Cardiac atrium fibroblast (primary cell): ENCODE results near the gene CGB2. TPM values are rescaled to one million over a fixed set of nuclear protein-coding genes. Genes with fewer than 3 reads are reported as not detected.

Experiments
- total RNA-seq: library from RNA; depleted of rRNA; stranded (reverse); fragments of >200 nt; gene quantifications from 2 replicates; pipeline ENCODE4 v1.2.3, GENCODE V29; 2015

CGB2 gene
- not detected in 2 replicates for total RNA-seq

DNA sequence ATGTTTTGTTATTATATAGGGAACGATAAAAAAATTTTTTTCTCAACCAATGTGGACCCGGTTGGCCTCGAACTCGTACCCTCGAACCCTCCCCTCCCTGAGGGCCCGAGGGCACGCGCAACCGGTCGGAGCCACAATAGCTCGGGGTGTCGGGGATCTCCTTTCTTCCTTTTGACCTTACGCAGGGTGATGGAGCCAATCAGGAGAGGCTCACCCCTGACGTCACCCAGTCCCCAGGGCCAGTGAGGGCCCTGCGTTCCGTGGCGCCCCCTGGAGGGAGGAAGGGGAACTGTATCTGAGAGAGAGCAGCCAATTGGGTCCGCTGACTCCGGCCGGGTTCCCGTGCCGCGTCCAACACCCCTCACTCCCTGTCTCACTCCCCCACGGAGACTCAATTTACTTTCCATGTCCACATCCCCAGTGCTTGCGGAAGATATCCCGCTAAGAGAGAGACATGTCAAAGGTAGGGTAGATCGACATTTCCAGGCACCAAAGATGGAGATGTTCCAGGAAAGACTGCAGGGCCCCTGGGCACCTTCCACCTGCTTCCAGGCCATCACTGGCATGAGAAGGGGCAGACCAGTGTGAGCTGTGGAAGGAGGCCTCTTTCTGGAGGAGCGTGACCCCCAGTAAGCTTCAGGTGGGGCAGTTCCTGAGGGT, at the start of gene CGB2:
Gene CGB2 (plus strand): TSS at position 249 of the 660 bp plus-strand sequence. CDS start 206 bp downstream, at position 455.

DNA sequence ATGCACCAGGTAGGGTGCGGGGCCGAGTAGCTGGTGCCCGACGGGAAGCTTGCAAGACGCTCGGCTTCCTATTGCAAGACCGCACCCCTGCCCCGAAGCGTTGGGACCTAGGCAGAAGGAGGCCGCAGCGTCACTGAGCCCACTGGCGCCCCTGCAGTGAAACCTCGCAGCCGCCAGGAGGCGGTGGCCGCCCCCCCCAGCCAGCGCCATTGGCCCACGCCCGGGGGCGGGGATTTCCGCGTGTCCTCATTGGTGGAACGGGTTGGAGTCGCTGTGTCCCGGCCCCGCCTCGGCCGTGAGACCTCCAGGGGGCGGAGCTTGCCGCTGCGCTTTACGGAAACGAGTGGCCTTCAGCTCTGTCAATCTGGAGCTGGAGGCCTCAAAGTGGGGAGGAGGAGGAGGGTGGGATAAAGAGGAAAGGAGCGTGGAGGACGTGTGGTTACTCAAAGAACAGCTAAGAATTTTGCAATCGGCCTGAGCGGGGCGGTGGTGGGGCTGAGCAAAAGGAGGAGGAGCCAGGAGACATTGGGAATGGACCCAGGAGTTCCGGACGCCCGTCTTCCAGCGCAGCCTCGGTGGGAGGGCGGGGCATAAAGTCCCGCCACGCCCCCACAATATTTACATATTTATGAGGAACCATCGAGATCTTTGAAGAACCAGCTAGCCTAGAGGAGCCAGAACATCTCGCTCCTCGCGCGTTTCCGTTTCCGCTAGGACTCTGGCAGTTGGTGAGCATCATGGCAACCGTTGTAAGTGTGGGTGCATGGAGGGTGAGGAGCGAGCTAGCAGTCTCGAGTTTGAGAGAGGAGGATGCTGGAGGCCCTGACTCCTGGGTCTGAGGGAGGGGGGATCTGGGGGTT, 38.3 kb upstream of the CGB2 start, which contains the start of the genes GYS1 and RUVBL2:
Gene GYS1 (minus strand): TSS at position 135 of the 860 bp plus-strand sequence. CDS start 197 bp downstream, outside the sequence.
Gene RUVBL2 (plus strand): TSS at position 713 of the 860 bp plus-strand sequence. CDS start 25 bp downstream, at position 738.

DNA sequence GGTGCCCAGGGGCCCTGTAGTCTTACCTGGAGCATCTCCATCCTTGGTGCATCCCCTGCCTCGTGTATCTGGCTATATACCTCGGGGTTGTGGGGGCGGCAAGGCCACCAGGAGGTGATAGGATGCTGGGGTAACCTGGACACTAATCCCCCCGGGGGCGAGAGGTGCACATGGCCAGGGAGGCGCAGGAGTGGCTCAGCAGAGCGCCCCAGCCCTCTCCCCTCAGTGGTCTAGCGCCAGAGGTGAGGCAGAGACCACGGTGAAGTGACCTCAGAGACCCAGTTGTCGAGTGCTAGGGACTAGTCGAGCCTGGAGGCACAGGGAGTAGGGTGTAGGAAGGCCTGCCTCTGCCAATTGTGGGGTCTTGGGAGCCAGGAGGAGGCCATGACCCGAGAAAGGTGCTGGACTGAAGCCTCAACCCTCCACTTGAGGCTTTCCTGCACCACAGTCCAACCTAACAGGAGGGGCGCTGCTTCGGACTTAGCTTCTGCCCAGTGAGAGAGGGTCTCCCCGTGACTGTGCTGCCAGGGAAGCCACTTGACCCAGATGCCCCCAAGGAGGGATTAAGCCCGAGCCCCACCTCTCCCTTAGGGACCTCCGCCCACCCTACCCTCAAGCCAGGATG, 14.5 kb upstream of the CGB2 start, which contains the start of gene LHB:
Gene LHB (minus strand): TSS at position 51 of the 625 bp plus-strand sequence. CDS start 10 bp downstream, at position 41.

DNA sequence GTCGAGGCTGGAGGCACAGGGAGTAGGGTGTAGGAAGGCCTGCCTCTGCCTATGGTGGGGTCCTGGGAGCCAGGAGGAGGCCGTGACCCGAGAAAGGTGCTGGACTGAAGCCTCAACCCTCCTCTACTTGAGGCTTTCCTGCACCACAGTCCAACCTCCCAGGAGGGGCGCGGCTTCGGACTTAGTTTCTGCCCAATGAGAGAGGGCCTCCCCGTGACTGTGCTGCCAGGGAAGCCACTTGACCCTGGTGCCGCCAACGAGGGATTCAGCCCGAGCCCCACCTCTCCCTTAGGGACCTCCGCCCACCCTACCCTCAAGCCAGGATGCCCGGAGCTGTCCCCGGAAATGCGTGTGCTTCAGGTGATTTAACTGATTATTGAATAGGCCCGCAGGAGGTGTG, 7.5 kb upstream of the CGB2 start, which contains the start of gene CGB3:
Gene CGB3 (minus strand): TSS at position 101 of the 400 bp plus-strand sequence. CDS start 362 bp downstream, outside the sequence.

DNA sequence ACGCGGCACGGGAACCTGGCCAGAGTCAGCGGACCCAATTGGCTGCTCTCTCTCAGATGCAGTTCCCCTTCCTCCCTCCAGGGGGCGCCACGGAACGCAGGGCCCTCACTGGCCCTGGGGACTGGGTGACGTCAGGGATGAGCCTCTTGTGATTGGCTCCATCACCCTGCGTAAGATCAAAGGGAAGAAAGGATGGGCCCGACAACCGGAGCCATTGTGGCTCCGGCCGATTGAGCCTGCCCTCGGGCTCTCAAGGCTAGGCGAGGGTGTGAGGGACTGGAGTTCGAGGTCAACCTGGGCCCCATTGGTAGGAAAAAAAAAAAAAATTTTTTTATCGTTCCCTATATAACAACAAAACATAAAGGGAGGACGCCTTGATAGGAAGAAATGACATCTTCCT, 5.1 kb downstream of the CGB2 start, which contains the start of gene CGB1:
Gene CGB1 (minus strand): TSS at position 81 of the 400 bp plus-strand sequence. CDS start 184 bp downstream, outside the sequence.

DNA sequence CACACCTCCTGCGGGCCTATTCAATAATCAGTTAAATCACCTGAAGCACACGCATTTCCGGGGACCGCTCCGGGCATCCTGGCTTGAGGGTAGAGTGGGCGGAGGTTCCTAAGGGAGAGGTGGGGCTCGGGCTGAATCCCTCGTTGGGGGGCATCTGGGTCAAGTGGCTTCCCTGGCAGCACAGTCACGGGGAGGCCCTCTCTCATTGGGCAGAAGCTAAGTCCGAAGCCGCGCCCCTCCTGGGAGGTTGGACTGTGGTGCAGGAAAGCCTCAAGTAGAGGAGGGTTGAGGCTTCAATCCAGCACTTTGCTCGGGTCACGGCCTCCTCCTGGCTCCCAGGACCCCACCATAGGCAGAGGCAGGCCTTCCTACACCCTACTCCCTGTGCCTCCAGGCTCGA, 11.9 kb downstream of the CGB2 start, which contains the start of gene CGB5:
Gene CGB5 (plus strand): TSS at position 301 of the 400 bp plus-strand sequence. CDS start 362 bp downstream, outside the sequence.

DNA sequence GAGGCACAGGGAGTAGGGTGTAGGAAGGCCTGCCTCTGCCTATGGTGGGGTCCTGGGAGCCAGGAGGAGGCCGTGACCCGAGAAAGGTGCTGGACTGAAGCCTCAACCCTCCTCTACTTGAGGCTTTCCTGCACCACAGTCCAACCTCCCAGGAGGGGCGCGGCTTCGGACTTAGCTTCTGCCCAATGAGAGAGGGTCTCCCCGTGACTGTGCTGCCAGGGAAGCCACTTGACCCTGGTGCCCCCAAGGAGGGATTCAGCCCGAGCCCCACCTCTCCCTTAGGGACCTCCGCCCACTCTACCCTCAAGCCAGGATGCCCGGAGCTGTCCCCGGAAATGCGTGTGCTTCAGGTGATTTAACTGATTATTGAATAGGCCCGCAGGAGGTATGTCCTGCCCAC, 17.3 kb downstream of the CGB2 start, which contains the start of gene CGB8:
Gene CGB8 (minus strand): TSS at position 101 of the 400 bp plus-strand sequence. CDS start 372 bp downstream, outside the sequence.

DNA sequence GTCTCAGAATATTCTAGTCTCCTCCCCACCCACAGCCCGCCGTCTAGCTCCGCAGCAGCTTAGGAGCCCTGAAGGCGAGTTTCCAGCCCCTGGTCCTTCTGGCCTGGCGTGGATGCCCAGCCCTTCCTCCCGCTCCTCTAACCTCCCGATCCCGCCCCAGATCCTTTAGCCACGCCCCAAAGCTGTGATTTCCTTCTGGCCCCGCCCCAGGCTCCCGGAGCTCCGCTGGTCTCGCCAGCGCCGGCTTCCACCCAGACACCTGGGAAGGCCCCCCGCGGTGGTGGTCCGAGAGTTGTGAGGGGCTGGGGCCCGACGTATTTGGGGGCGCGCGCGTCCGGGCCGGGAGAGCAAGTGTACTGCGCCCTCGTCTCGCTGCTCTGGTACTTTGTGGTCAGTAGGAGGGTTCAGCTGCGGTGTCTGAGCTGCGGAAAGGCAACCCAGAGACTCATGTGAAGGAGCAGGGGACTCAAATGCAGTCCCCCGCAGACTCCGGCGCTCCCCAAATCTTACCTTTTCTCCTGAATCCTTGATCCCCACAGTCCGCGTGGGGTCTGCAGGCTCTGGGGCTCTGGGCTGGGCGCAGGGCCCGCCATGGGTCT, 26.0 kb downstream of the CGB2 start, which contains the start of gene CGB7:
Gene CGB7 (minus strand): TSS at position 114 of the 599 bp plus-strand sequence. CDS start 2,374 bp downstream, outside the sequence.

DNA sequence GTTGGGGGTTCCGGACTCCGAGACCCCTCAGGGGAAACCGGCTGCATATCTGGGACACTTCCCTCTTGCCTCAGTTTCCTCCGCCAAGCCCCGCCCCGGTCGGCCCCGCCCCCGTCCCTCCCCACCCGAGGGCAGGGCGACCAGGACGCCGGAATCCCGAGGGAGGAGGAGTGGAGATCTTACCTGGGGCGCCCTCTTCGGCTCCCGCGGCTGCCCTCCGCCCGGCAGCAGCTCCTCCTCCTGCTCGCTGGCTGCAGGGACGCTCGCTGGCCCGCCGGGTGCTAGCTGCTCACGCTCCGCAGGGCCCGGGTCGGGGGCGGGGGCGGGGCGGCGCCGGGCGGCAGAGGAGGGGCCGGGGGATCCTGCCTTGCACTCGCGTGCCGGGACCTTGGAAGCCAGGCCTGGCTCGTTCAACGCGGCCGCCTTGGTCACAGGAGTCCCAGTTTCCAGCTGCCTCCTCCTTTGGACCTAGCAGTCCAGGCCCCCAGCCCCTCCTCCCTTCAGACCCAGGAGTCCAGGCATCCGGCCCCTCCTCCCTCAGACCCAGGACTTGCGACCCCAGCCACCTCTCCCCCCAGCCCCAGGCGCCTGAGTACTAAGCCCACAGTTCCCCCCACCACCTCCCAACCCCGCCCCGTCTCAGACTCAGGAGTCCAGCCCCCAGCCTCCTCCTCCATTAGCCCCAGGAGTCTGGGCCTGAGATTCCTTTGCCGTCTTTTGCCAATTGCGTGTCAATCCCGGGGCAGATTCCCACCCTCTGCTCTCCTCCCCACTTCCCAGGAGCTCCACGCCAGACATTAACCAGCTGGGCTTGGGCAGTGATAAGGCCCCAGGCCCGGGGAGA, 33.3 kb downstream of the CGB2 start, which contains the start of gene NTF4:
Gene NTF4 (minus strand): TSS at position 51 of the 844 bp plus-strand sequence. CDS start 2,821 bp downstream, outside the sequence.

Other genes starting within 250 kb of the CGB2 start
- gene BCAT2, start 220.9 kb upstream of the CGB2 start, total RNA-seq, result 50.5 and 82.1 TPM in 2 replicates
- 0.49 and 1.8 TPM in 2 replicates for gene HSD17B14, start 195.4 kb upstream of the CGB2 start, total RNA-seq
- gene PLEKHA4, start 163.3 kb upstream of the CGB2 start, total RNA-seq, result 9.7 and 28.4 TPM in 2 replicates
- gene PPP1R15A, start 159.5 kb upstream of the CGB2 start, total RNA-seq, result 51.0 and 87.6 TPM in 2 replicates
- 2.8 TPM in 1 of 2 replicates, not detected in the other for gene TULP2, start 133.1 kb upstream of the CGB2 start, total RNA-seq
- 580 and 629 TPM in 2 replicates for gene NUCB1, start 131.6 kb upstream of the CGB2 start, total RNA-seq
- gene DHDH, start 98.2 kb upstream of the CGB2 start, total RNA-seq, result not detected in 2 replicates
- gene BAX, start 77.0 kb upstream of the CGB2 start, total RNA-seq, result 85.0 and 99.0 TPM in 2 replicates
- 7,567 and 8,205 TPM in 2 replicates for gene FTL, start 66.6 kb upstream of the CGB2 start, total RNA-seq
- 135 and 151 TPM in 2 replicates for gene GYS1, start 38.6 kb upstream of the CGB2 start, total RNA-seq
- gene RUVBL2, start 38.0 kb upstream of the CGB2 start, total RNA-seq, result 155 and 181 TPM in 2 replicates
- gene LHB, start 14.8 kb upstream of the CGB2 start, total RNA-seq, result not detected in 2 replicates
- gene CGB3, start 7.6 kb upstream of the CGB2 start, total RNA-seq, result not detected in 2 replicates
- not detected in 2 replicates for gene CGB1, start 5.0 kb downstream of the CGB2 start, total RNA-seq
- not detected in 2 replicates for gene CGB5, start 12.0 kb downstream of the CGB2 start, total RNA-seq
- gene CGB8, start 17.2 kb downstream of the CGB2 start, total RNA-seq, result not detected in 2 replicates
- gene CGB7, start 25.9 kb downstream of the CGB2 start, total RNA-seq, result 0.97 TPM in 1 of 2 replicates, not detected in the other
- gene NTF4, start 32.9 kb downstream of the CGB2 start, total RNA-seq, result not detected in 2 replicates
- not detected in 2 replicates for gene KCNA7, start 40.8 kb downstream of the CGB2 start, total RNA-seq
- 174 and 218 TPM in 2 replicates for gene SNRNP70, start 53.6 kb downstream of the CGB2 start, total RNA-seq
- gene LIN7B, start 82.5 kb downstream of the CGB2 start, total RNA-seq, result 12.1 and 13.1 TPM in 2 replicates
- gene C19orf73, start 87.3 kb downstream of the CGB2 start, total RNA-seq, result 0.97 and 2.2 TPM in 2 replicates
- 2.8 and 7.6 TPM in 2 replicates for gene PPFIA3, start 87.7 kb downstream of the CGB2 start, total RNA-seq
- 0.18 and 0.32 TPM in 2 replicates for gene HRC, start 123.5 kb downstream of the CGB2 start, total RNA-seq
- 21.4 and 24.2 TPM in 2 replicates for gene TRPM4, start 125.9 kb downstream of the CGB2 start, total RNA-seq